Sigmoid colon (tissue), 7 donors: ENCODE results near the gene TWSG1. TPM values are rescaled to one million over a fixed set of nuclear protein-coding genes. Genes with fewer than 3 reads are reported as not detected.
"Not testable (repeated sequence)": the region's sequence is repeated elsewhere in the genome, so short reads cannot be mapped to it uniquely, and the experiment has no call there.

Experiments used
- DNase-seq: peaks from one replicate; pipeline ENCODE4 v3.0.0-alpha.2; 2019
- H3K27ac ChIP-seq, 4 donors: fragments of 200-600 bp; sonication (generic); one replicate each; pipeline ENCODE4 v1.5.1; 2016 to 2019; ENCODE audit warnings: mild to moderate bottlenecking in 1 of 4
- H3K27me3 ChIP-seq, 3 donors: fragments of 200-600 bp; sonication (generic); one replicate each; pipeline ENCODE4 v1.5.1; 2019; ENCODE audit warnings: mild to moderate bottlenecking in 1 of 3
- H3K36me3 ChIP-seq, 4 donors: fragments of 200-600 bp; sonication (generic); one replicate each; pipeline ENCODE4 v1.5.1; 2016 to 2019
- H3K4me1 ChIP-seq, 4 donors: fragments of 200-600 bp; sonication (generic); one replicate each; pipeline ENCODE4 v1.5.1; 2017 to 2019
- H3K4me3 ChIP-seq, 4 donors: fragments of 200-600 bp; sonication (generic); one replicate each; pipeline ENCODE4 v1.5.1; 2017 to 2019; ENCODE audit warnings: mild to moderate bottlenecking in 2 of 4, moderate library complexity in 1 of 4
- H3K9me3 ChIP-seq, 4 donors: fragments of 200-600 bp in 3 of 4; sonication (generic) in 3 of 4; one replicate each; pipeline versions ENCODE4 v1.5.1 to v1.6.1; 2013 to 2019
- EP300 ChIP-seq, 4 donors: sonication (generic); formaldehyde crosslinking; IDR thresholded peaks; one replicate each; pipeline ENCODE4 v1.6.1; 2017; ENCODE audit warnings: antibody characterized with exemption in 4 of 4
- POLR2A ChIP-seq, 2 donors: fragments of 450-650 bp; IDR thresholded peaks; one replicate each; pipeline ENCODE4 v1.6.1; 2016; ENCODE audit warnings: antibody characterized with exemption in 2 of 2, mild to moderate bottlenecking in 2 of 2, moderate library complexity in 2 of 2
- POLR2AphosphoS5 ChIP-seq, 4 donors: sonication (generic); formaldehyde crosslinking; IDR thresholded peaks; one replicate each; pipeline ENCODE4 v1.6.1; 2017; ENCODE audit warnings: antibody characterized with exemption in 4 of 4
- WGBS, 2 donors: extraction: QIAGEN DNeasy Blood & Tissue Kit; methylation state at CpG; one replicate each; pipeline ENCODE4 v1.1.7; 2013; 5-methylcytosine and 5-hydroxymethylcytosine counted together
- intact Hi-C: fragments of 100-400 bp; cut with DNase I; formaldehyde crosslinking; loops from one replicate; pipeline ENCODE4 v1.15.1; 2023
- polyA plus RNA-seq, 3 donors: library from polyadenylated mRNA; stranded (reverse); fragments of 200-250 nt; gene quantifications; one replicate each; pipeline ENCODE4 v1.2.3, GENCODE V29; 2013
- total RNA-seq, 4 donors: library from RNA; depleted of rRNA; stranded (reverse); fragments of >200 nt; gene quantifications; one replicate each; pipeline ENCODE4 v1.1.0, GENCODE V29; 2016
- TF ChIP-seq, protein P1 (sequence below), 4 experiments: fragments of 450-650 bp in 3 of 4; fragments of 200-600 bp in 1 of 4; IDR thresholded peaks; one replicate each; pipeline ENCODE4 v1.5.1; 2016 to 2019; ENCODE audit warnings: antibody characterized with exemption in 4 of 4, mild to moderate bottlenecking in 3 of 4, moderate library complexity in 2 of 4
- donor health status: healthy with polysubstance abuse.
- donor health status: Bipolar disorder and iron deficiency.
- donor health status: healthy.

TWSG1 gene
- total and polyA plus RNA-seq, 7 donors: 3.6 to 88.3 (median 69.2) TPM

DNA sequence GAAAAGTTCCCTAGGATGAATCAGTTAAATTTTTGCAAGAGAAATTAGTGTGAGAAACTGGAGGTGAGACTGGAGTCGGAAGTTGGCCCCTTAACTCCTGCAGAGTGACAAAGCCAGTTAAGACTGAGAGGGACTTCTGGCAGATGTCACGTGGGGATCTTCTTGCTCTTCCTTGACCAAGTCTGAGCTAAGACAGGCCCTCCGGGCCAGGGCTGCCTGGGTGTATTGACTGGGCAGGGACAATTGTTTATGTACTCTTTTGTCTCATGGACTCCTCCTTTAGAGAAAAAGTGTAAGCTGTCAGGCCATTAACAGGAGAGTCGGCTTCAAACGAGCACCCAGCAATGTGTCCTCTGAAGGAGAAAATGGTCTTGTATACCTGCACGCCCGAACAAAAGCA, 92.2 kb downstream of the TWSG1 start:
- WGBS, 2 donors: 88 to 91% methylated on average over 7 of the region's 7 CpGs
- intact Hi-C loops: no loop called here
- Histone ChIP-seq H3K36me3 (no peaks in the 10 kb centered on the region), H3K9me3 (no peaks in the 10 kb centered on the region), H3K4me3 (no peak overlapping the region), H3K4me1 (peaks cover 0 to 17% (median 2%) of the 10 kb centered on the region in 4 donors), H3K27me3 (no peaks in the 10 kb centered on the region), H3K27ac (no peak overlapping the region)
- TF ChIP-seq POLR2A (IDR thresholded peaks at IDR 0.05) (no peak), POLR2AphosphoS5 (IDR thresholded peaks at IDR 0.05) (no peak), EP300 (IDR thresholded peaks at IDR 0.05) (no peak)
- TF ChIP-seq, protein P1, sequence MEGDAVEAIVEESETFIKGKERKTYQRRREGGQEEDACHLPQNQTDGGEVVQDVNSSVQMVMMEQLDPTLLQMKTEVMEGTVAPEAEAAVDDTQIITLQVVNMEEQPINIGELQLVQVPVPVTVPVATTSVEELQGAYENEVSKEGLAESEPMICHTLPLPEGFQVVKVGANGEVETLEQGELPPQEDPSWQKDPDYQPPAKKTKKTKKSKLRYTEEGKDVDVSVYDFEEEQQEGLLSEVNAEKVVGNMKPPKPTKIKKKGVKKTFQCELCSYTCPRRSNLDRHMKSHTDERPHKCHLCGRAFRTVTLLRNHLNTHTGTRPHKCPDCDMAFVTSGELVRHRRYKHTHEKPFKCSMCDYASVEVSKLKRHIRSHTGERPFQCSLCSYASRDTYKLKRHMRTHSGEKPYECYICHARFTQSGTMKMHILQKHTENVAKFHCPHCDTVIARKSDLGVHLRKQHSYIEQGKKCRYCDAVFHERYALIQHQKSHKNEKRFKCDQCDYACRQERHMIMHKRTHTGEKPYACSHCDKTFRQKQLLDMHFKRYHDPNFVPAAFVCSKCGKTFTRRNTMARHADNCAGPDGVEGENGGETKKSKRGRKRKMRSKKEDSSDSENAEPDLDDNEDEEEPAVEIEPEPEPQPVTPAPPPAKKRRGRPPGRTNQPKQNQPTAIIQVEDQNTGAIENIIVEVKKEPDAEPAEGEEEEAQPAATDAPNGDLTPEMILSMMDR (IDR thresholded peaks at IDR 0.05): no peak
- peak; percentile 60 for DNase-seq

DNA sequence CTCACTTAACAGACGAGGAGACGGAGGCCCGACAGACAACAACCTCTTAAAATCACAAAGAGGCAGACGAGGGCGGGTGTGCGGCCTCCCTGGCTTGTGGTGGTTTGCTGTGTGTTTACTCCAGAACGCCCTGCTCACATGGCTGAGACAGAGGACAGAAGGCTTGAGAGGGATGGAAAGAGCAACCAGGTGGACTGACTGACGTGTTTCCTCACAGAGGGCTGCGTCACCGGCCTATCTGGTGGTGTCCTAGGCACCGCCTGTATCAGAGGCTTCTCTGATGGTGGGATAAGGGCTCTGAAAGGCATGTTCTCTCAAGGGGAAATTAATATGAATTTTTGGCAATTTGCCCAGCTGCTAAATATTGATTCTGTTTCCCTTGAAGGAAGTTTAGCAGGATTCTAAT, 93.7 kb downstream of the TWSG1 start:
- peak overlapping the region in 2 of 4 donors; percentile 33 to 69 for H3K27ac ChIP-seq
- H3K36me3 ChIP-seq: no peaks in the 10 kb centered on the region
- H3K9me3 ChIP-seq: no peaks in the 10 kb centered on the region
- peak; percentile 50 for DNase-seq
- H3K4me1 ChIP-seq: peaks cover 0 to 17% (median 2%) of the 10 kb centered on the region in 4 donors
- H3K4me3 ChIP-seq: no peak overlapping the region
- intact Hi-C loops: no loop called here
- no peaks in the 10 kb centered on the region for H3K27me3 ChIP-seq
- 88 to 90% methylated on average over 11 of the region's 11 CpGs for WGBS, 2 donors
- TF ChIP-seq POLR2AphosphoS5 (IDR thresholded peaks at IDR 0.05): no peak
- no peak for TF ChIP-seq POLR2A (IDR thresholded peaks at IDR 0.05)
- TF ChIP-seq, protein P1 (IDR thresholded peaks at IDR 0.05): no peak
- no peak for TF ChIP-seq EP300 (IDR thresholded peaks at IDR 0.05)

DNA sequence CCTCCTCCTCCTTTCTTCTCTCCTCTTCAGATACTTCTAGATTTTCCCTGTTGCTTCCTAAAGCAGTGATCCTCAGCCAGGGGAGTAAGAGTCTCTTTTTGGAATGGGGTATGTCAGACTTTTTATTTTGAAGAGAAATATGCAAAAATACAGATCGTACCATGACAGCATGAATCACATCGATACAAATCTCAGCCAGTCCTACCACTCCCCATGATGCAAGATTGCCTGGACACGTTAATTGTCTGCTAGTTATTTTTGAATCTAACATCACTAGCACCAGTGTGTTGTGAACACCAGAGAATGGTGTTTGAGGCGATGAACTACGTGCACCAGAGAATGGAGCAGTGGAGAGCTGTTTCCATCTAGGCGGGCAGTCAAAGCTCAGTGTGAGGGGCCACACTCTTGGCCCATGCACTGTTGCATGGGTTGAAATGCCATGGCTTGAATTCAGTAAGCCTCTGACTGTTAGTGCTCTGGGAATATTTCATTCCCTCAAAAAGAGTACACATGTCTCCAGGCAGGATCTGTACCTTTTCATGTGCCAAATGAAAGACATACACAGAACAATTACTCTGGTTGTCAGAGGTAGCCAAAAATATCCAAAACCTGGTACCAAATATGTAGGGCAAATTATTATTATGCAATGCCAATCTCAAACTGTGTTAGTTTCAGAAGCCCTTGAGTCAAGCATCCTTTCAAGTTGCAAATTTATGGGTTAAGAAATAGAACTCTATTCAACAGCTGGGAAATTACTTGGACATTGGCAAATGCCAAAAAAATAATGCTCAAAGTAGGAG, 94.5 kb downstream of the TWSG1 start:
- DNase-seq: peak; percentile 49
- Histone ChIP-seq H3K4me1 (peaks cover 0 to 24% (median 3%) of the 10 kb centered on the region in 4 donors), H3K4me3 (no peak overlapping the region), H3K9me3 (no peaks in the 10 kb centered on the region), H3K27ac (peak overlapping the region in 2 of 4 donors; percentile 33 to 69), H3K27me3 (no peaks in the 10 kb centered on the region), H3K36me3 (no peaks in the 10 kb centered on the region)
- intact Hi-C loops: no loop called here
- TF ChIP-seq, protein P1 (IDR thresholded peaks at IDR 0.05): no peak
- TF ChIP-seq EP300 (IDR thresholded peaks at IDR 0.05) (no peak), POLR2A (IDR thresholded peaks at IDR 0.05) (no peak)
- WGBS, 2 donors: 94 to 96% methylated on average over 6 of the region's 6 CpGs

DNA sequence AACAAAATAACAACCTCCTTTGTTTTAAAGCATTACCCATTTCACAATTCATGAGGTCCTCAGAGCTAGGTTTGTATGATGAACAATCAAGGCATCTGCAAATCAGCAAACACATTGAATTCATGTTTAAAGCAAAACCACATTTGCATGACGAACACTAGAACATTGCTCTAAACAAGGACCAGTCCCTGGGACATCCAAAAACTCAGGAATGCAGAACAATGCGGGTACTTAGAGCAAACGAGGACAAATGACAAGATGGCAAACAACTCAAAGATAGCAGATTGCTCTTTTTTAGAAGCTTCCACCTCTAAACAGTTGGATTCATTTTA, 95.1 kb downstream of the TWSG1 start:
- 38 to 63% methylated on average over 3 of the region's 3 CpGs for WGBS, 2 donors
- TF ChIP-seq, protein P1 (IDR thresholded peaks at IDR 0.05): no peak
- TF ChIP-seq EP300 (IDR thresholded peaks at IDR 0.05) (no peak), POLR2AphosphoS5 (IDR thresholded peaks at IDR 0.05) (no peak), POLR2A (IDR thresholded peaks at IDR 0.05) (no peak)
- DNase-seq: no peak
- H3K27me3 ChIP-seq: no peaks in the 10 kb centered on the region
- no peak overlapping the region for H3K4me3 ChIP-seq
- no peaks in the 10 kb centered on the region for H3K9me3 ChIP-seq
- no peaks in the 10 kb centered on the region for H3K36me3 ChIP-seq
- H3K4me1 ChIP-seq: peaks cover 0 to 28% (median 4%) of the 10 kb centered on the region in 4 donors
- intact Hi-C loops: no loop called here
- no peak overlapping the region for H3K27ac ChIP-seq

DNA sequence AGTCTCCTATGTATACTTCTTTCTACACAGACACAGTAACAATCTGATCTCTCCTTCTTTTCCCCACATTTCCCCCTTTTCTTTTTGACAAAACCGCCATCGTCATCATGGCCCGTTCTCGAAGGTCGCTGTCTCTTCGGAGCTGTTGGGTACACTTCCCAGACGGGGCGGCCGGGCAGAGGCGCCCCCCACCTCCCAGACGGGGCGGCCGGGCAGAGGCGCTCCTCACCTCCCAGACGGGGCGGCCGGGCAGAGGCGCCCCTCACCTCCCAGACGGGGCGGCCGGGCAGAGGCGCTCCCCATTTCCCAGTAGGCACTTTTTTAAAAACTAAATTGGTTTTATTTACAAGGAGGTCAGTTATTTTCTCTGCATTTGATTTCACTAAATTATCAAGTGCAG, 95.7 kb downstream of the TWSG1 start:
- H3K9me3 ChIP-seq, H3K27me3 ChIP-seq, intact Hi-C loops, H3K36me3 ChIP-seq, H3K4me3 ChIP-seq, H3K27ac ChIP-seq: not testable (repeated sequence)
- H3K4me1 ChIP-seq: peaks cover 0 to 28% (median 4%) of the 10 kb centered on the region in 4 donors
- WGBS, 2 donors: 94 to 95% methylated on average over 22 of the region's 22 CpGs
- DNase-seq: peak; percentile 33
